ENCODE data around the gene MAL. TPM values are rescaled to one million over a fixed set of nuclear protein-coding genes. Genes with fewer than 3 reads are reported as not detected.

The MAL gene
- total RNA-seq, 1 donor from 2014 or later = 21.2 TPM

DNA sequence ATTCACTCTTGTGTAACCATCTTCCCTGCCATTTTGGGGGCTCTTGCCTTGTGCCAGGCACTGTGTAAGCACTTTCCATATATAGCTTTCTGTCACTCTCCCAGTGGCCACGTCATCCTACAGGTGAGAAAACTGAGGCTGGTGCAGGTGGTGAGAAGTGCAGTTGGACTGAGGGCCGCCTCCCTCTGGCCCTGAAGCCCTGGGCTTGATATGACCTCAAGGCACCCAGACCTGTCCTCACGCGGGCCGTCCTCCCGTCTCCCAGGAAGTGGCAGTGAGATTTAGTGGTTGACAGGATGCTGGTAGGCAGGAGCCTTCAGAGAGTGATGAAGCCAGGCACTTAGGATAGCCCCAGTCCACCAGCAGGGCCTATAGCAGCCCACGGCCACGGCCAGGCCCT is 30.5 kb downstream of the MAL start:
- intact Hi-C loops (cut with DNase I) = no loop called here
- TF ChIP-seq, protein P1, sequence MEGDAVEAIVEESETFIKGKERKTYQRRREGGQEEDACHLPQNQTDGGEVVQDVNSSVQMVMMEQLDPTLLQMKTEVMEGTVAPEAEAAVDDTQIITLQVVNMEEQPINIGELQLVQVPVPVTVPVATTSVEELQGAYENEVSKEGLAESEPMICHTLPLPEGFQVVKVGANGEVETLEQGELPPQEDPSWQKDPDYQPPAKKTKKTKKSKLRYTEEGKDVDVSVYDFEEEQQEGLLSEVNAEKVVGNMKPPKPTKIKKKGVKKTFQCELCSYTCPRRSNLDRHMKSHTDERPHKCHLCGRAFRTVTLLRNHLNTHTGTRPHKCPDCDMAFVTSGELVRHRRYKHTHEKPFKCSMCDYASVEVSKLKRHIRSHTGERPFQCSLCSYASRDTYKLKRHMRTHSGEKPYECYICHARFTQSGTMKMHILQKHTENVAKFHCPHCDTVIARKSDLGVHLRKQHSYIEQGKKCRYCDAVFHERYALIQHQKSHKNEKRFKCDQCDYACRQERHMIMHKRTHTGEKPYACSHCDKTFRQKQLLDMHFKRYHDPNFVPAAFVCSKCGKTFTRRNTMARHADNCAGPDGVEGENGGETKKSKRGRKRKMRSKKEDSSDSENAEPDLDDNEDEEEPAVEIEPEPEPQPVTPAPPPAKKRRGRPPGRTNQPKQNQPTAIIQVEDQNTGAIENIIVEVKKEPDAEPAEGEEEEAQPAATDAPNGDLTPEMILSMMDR (IDR thresholded peaks at IDR 0.05) = no peak
- Histone ChIP-seq H3K36me3 (no peaks in the 10 kb centered on the region), H3K27ac (no peak overlapping the region), H3K4me1 (no peaks in the 10 kb centered on the region), H3K4me3 (no peak overlapping the region), H3K27me3 (no peaks in the 10 kb centered on the region), H3K9me3 (no peaks in the 10 kb centered on the region)
- ATAC-seq (no peak), DNase-seq (no peak)

DNA sequence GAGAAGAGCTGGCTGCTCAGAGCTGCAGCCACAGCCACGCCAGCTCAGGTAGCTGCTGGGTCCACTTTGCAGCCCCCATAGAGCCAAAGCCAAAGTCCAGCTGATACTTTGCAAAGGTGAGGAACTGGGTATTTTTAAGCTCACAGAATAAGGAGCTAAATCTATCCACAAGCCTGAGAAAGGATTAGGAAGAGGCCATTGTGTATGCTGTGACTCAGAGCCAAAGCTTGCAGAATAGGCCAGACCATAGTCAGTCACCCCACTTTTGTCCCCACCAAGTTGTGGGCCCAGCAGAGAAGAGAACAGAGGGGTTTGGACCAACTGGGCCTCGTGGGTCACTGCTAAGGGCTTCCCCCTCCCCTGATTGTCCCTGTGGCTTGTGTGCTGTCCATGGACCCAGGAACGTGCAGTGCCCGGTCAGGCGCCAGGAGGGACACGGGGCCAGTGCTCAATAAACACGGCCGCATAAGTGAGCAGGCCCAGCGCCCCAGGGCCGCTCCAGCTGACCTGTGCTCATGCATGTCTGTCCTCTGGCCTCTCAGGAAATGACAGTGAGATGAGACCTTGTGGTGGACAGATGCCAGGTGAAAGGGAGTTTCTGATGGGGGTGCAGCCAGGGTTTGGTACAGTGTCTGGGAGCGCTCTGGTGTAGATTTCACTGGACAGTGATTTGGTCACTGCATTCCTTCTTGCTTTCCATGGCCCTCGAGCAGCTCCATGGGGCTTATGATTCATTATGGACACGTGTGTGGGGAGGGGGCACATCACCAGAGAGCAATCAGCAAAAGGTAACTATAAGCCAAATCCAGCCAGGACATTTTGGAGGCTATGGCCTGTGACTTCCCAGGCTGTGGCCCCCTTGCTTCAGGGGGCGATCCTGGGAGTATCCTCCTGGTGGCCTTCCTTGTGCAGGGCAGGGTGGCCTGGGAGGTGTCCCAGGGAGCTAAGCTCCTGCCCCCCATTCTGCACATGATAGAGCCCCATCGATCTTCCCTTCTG is 31.3 kb downstream of the MAL start:
- H3K4me3 ChIP-seq = no peak overlapping the region
- intact Hi-C loops (cut with DNase I) = no loop called here
- H3K27me3 ChIP-seq = no peaks in the 10 kb centered on the region
- no peak overlapping the region for H3K27ac ChIP-seq
- ATAC-seq (no peak), DNase-seq (peak; percentile 27)
- H3K4me1 ChIP-seq = no peaks in the 10 kb centered on the region
- no peaks in the 10 kb centered on the region for H3K36me3 ChIP-seq
- H3K9me3 ChIP-seq = no peaks in the 10 kb centered on the region
- TF ChIP-seq, protein P1 (IDR thresholded peaks at IDR 0.05) = no peak

GRCh38 chr2:95057535-95058370 is 32.2 kb downstream of the MAL start:
- H3K27ac ChIP-seq = no peak overlapping the region
- intact Hi-C loops (cut with DNase I) = no loop called here
- no peaks in the 10 kb centered on the region for H3K4me1 ChIP-seq
- TF ChIP-seq, protein P1 (IDR thresholded peaks at IDR 0.05) = no peak
- H3K36me3 ChIP-seq = no peaks in the 10 kb centered on the region
- no peaks in the 10 kb centered on the region for H3K27me3 ChIP-seq
- ATAC-seq = no peak
- DNase-seq = peak; percentile 36
- H3K4me3 ChIP-seq = no peak overlapping the region
- no peaks in the 10 kb centered on the region for H3K9me3 ChIP-seq

DNA sequence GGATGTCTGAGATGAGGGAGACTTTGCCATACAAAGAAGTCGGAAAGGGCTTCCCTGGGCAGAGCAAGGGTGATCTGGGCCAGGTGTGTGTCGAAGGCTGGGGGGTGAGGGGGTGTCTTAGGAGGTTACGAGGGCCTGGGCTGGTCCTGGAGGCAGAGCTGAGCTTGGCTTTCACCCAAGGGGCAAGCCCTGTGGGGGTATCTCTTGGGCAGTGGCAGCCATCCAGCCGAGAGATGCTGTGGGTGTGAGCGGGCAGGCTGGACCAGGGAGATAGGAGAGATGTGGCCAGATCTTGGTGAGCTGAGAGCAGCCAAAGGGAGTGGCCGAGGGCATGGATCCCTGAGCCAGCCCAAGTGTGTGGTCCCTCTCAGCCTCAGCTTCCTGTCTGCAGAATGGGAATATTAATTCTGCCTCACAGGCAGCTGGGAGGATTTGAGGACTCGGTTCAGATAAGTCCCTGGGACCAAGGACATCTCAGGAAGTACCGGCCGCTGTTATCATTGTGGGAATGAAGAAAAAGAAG is 33.0 kb downstream of the MAL start:
- intact Hi-C loops (cut with DNase I) = no loop called here
- H3K27me3 ChIP-seq = no peaks in the 10 kb centered on the region
- TF ChIP-seq, protein P1 (IDR thresholded peaks at IDR 0.05) = no peak

DNA sequence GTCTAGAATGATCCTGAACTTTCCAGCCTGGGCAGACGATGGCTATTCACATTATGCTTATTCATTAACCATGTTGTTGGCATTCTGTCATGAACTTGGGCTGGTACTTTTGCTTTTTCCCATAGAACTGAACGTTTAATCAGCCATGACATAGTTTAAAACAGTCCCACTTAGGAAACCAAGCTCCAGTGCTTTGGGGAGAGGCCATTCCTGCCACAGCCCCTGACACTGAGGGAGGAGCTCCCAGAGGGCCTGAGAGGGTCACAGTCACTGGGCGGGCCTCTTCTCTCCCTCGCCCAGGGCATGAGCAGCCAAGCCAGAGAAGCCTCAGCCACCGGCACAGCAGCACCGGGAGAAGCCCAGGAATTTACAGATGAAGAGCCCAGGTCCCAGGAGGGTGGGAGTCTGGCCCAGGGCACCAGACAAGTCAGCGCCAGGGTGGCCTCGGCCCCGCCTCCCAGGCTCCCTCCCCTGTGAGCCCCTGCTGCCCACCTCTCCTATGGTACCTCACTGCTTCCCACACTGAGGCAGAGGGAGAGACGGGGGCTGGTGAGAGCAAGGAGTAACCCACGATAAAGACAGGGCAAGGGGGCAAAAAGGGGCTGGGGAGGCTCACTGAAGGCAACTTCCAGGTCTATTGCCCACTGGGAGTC is 33.6 kb downstream of the MAL start:
- no peaks in the 10 kb centered on the region for H3K4me1 ChIP-seq
- H3K9me3 ChIP-seq = no peaks in the 10 kb centered on the region
- TF ChIP-seq, protein P1 (IDR thresholded peaks at IDR 0.05) = no peak
- DNase-seq = peak; percentile 59
- no peak overlapping the region for H3K27ac ChIP-seq
- no peaks in the 10 kb centered on the region for H3K36me3 ChIP-seq
- H3K4me3 ChIP-seq = no peak overlapping the region
- H3K27me3 ChIP-seq = no peaks in the 10 kb centered on the region
- ATAC-seq = peak; percentile 4
- intact Hi-C loops (cut with DNase I) = no loop called here

More for the DNA sequence above, 33.0 kb downstream of the MAL start:
- DNase-seq (peak; percentile 54), ATAC-seq (no peak)
- Histone ChIP-seq H3K4me3 (no peak overlapping the region), H3K9me3 (no peaks in the 10 kb centered on the region), H3K27ac (no peak overlapping the region), H3K36me3 (no peaks in the 10 kb centered on the region), H3K4me1 (no peaks in the 10 kb centered on the region)
